Heart left ventricle (tissue), 13 donors: ENCODE measurements around the gene TMBIM1.

ENCODE experiments used
- POLR2A ChIP-seq, 2 donors: fragments of 450-650 bp; IDR thresholded peaks; one replicate each; pipeline ENCODE4 v1.6.1; 2017; ENCODE audit warnings: antibody characterized with exemption in 2 of 2, mild to moderate bottlenecking in 2 of 2, moderate library complexity in 2 of 2
- TF ChIP-seq, protein P1 (sequence below), 12 donors: fragments of 200-600 bp; sonication (generic) in 4 of 12; IDR thresholded peaks; one replicate each; pipeline versions ENCODE4 v1.5.0 to v1.8.0; 2018 to 2022; ENCODE audit warnings: antibody characterized with exemption in 12 of 12, mild to moderate bottlenecking in 5 of 12
- donor health status: ischemic (EF 13 %, LVEDD 7.1; RV severe dilation, severe dysfunction).
- donor health status: DM: no; HTN: yes; CAD: no.
- donor health status: DM: no; HTN: no; CAD: no.
- donor health status: ischemic (EF 25% LVEDD 6.9; RV normal size, moderate dysfunction).
- donor health status: ischemic (EF 25% LVEDD 5.7; RV mildly dilated, moderate dysfunction).
- donor health status: ischemic (EF 35%, LVEDD 5.7; RV mildly dilated, moderate dysfunction).
- donor health status: nonischemic (EF 11% LVEDD 7.7; RV severe dilation, severe dysfunction).
- donor health status: DM: yes; HTN: yes; CAD: no.
- donor health status: PGD.
- donor health status: ischemic (EF 29% LVEDD 5.4; RV normal size, mild dysfunction).
- donor health status: nonischemic (EF 23%, LVEDD 6.1; RV moderate dilation, normal function).

DNA sequence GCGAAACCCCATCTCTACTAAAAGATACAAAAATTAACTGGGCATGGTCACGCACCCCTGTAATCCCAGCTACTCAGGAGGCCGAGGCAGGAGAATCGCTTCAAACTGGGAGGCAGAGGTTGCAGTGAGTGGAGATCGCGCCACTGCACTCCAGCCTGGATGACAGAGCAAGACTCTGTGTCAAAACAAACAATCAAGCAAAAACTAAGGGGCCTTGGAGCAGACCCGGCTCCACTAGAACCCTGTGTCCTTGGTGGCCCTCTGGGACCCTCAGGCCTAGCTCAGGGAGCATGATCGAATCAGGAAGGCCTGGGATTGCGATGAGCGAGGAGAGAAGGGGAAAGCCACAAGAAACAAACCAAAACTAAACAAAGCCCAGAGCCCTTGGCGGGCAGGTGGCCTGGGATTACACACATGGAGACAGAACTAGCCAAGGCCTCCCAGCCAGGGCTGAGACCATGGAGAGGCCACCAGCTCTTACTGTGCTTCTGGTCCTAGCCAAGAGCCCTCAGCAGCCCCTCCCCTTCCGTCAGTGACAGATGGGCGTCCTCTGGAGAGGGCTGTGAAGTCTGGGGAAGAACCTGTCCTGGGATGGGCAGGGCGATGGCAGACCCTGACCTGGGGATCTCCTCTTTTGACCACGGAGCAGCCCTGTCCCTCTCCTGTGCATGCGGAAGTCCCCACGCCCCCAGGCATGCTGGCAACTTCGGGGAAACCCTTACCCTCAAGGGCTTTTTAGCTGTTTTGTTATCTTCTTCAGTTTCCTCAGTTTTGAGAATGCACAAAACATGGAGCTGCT lies 36.9 kb upstream of the TMBIM1 start:
- TF ChIP-seq, protein P1, sequence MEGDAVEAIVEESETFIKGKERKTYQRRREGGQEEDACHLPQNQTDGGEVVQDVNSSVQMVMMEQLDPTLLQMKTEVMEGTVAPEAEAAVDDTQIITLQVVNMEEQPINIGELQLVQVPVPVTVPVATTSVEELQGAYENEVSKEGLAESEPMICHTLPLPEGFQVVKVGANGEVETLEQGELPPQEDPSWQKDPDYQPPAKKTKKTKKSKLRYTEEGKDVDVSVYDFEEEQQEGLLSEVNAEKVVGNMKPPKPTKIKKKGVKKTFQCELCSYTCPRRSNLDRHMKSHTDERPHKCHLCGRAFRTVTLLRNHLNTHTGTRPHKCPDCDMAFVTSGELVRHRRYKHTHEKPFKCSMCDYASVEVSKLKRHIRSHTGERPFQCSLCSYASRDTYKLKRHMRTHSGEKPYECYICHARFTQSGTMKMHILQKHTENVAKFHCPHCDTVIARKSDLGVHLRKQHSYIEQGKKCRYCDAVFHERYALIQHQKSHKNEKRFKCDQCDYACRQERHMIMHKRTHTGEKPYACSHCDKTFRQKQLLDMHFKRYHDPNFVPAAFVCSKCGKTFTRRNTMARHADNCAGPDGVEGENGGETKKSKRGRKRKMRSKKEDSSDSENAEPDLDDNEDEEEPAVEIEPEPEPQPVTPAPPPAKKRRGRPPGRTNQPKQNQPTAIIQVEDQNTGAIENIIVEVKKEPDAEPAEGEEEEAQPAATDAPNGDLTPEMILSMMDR (IDR thresholded peaks at IDR 0.05), result no peak
- no peak for TF ChIP-seq POLR2A (IDR thresholded peaks at IDR 0.05)
